Left lung (tissue), 10 donors: ENCODE measurements around the gene MYL12B. TPM values are rescaled to one million over a fixed set of nuclear protein-coding genes. Genes with fewer than 3 reads are reported as not detected.

Source experiments
- ATAC-seq: fragments of 200-7000 bp; cut with Tn5 transposase; one replicate; pipeline ENCODE4 v1.9.1; 2020; ENCODE audit warnings: moderate library complexity
- DNase-seq, 4 donors: peaks; one replicate each; pipeline ENCODE4 v3.0.0-alpha.2; 2013 to 2020
- H3K27ac ChIP-seq, 2 donors: fragments of 200-600 bp; sonication (generic) in 1 of 2; one replicate each; pipeline versions ENCODE4 v1.5.0 to v1.8.0; 2020 to 2021
- H3K27me3 ChIP-seq, 2 donors: fragments of 200-600 bp; sonication (generic) in 1 of 2; one replicate each; pipeline versions ENCODE4 v1.5.0 to v1.8.0; 2020 to 2021
- H3K36me3 ChIP-seq, 2 donors: fragments of 200-600 bp; sonication (generic) in 1 of 2; one replicate each; pipeline versions ENCODE4 v1.5.0 to v1.8.0; 2020 to 2021
- H3K4me1 ChIP-seq, 2 donors: fragments of 200-600 bp; one replicate each; pipeline ENCODE4 v1.8.0; 2021
- H3K4me3 ChIP-seq, 2 donors: fragments of 200-600 bp; sonication (generic) in 1 of 2; one replicate each; pipeline versions ENCODE4 v1.5.0 to v1.8.0; 2020 to 2021; ENCODE audit warnings: mild to moderate bottlenecking in 1 of 2
- H3K9me3 ChIP-seq, 2 donors: fragments of 200-600 bp; sonication (generic) in 1 of 2; one replicate each; pipeline versions ENCODE4 v1.5.0 to v1.8.0; 2020 to 2021
- intact Hi-C, 2 donors: fragments of 100-400 bp; cut with DNase I; formaldehyde crosslinking; loops; one replicate each; pipeline versions ENCODE4 v1.11.2 to v1.14.2; 2022
- polyA plus RNA-seq, 6 donors: library from polyadenylated mRNA; unstranded; fragments of 120-200 nt; gene quantifications; one replicate each; pipeline ENCODE4 v1.2.1, GENCODE V29; 2013; ENCODE audit not compliant: insufficient read length in 6 of 6
- total RNA-seq, 2 donors: library from RNA; stranded (reverse); fragmentation: NEBNext Ultra II Directional; extraction: Animal tissue kit (Norgen Biotek cat#: 25700); gene quantifications; one replicate each; pipeline ENCODE4 v1.2.1, GENCODE V29; 2021
- TF ChIP-seq, protein P1 (sequence below), 2 donors: fragments of 200-600 bp; sonication (generic) in 1 of 2; IDR thresholded peaks; one replicate each; pipeline versions ENCODE4 v1.5.0 to v1.8.0; 2021; ENCODE audit warnings: antibody characterized with exemption in 2 of 2
- donor health status: DM: no; HTN: yes; CAD: no.
- donor health status: DM: no; HTN: no; CAD: no.

The MYL12B gene
- total and polyA plus RNA-seq, 8 donors, result 377 to 473 (median 420) TPM

DNA sequence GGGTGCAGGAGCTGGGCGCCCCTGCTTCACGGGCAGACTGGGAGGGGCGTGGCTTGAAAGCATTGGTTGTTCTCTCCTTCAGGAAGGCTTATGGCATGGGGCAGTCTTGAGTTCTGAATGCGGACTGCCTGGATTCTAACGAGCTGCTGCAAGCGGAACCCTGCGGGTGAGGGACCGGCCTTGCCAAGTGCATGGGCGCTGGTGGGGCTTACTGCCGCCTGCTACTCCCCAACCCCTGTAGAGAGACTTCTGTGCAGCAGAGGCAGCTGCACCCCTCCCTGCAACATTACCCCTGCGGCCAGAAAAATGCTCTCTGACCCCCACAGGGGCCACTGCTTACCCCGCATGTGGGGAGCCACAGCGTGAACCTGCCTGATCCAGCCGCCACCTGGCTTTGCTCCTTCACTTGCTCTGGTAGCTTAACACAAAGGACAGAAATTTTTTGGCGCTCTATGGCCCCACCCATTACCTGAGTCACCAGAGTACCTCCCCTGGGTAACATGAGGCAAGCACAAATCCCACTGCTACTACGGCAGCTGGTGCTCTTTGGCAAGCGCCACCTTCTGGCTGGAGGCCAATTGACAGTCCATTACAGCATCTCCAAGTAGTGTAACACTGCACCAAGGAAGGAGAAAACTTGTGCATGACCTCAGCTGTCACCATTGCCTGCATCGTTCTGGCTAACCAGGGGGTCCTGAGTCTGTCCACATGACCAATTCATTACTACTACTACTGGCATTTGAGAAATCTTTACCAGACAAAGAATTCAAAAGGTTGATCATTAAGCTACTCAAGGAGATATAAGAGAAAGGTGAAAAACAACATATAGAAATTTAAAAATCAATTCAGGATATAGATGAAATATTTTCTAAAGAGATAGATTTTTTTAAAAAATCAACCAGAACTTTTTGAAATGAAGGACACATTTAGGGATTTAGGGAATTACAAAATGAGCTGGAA, 35.4 kb downstream of the MYL12B start:
- peak overlapping the region; percentile 49 to 61 for H3K4me3 ChIP-seq
- TF ChIP-seq, protein P1, sequence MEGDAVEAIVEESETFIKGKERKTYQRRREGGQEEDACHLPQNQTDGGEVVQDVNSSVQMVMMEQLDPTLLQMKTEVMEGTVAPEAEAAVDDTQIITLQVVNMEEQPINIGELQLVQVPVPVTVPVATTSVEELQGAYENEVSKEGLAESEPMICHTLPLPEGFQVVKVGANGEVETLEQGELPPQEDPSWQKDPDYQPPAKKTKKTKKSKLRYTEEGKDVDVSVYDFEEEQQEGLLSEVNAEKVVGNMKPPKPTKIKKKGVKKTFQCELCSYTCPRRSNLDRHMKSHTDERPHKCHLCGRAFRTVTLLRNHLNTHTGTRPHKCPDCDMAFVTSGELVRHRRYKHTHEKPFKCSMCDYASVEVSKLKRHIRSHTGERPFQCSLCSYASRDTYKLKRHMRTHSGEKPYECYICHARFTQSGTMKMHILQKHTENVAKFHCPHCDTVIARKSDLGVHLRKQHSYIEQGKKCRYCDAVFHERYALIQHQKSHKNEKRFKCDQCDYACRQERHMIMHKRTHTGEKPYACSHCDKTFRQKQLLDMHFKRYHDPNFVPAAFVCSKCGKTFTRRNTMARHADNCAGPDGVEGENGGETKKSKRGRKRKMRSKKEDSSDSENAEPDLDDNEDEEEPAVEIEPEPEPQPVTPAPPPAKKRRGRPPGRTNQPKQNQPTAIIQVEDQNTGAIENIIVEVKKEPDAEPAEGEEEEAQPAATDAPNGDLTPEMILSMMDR (IDR thresholded peaks at IDR 0.05), result peak; percentile 21 to 46
- peaks cover 0 to 7% of the 10 kb centered on the region in 2 donors for H3K4me1 ChIP-seq
- ATAC-seq, result peak; percentile 98
- H3K36me3 ChIP-seq, result no peaks in the 10 kb centered on the region
- H3K27me3 ChIP-seq, result peaks cover 0 to 8% of the 10 kb centered on the region in 2 donors
- H3K9me3 ChIP-seq, result no peaks in the 10 kb centered on the region
- DNase-seq, result peak; percentile 52 to 91 (median 88)
- peak overlapping the region; percentile 45 to 59 for H3K27ac ChIP-seq
- intact Hi-C loops, result no loop called here

- TF ChIP-seq, protein P1 (IDR thresholded peaks at IDR 0.05), result no peak
- H3K9me3 ChIP-seq, result no peaks in the 10 kb centered on the region
- H3K36me3 ChIP-seq, result no peaks in the 10 kb centered on the region
- DNase-seq (no peak), ATAC-seq (no peak)
- intact Hi-C loops, result no loop called here
- peaks cover 0 to 8% of the 10 kb centered on the region in 2 donors for H3K27me3 ChIP-seq
- no peaks in the 10 kb centered on the region for H3K4me1 ChIP-seq
- no peak overlapping the region for H3K27ac ChIP-seq
- no peak overlapping the region for H3K4me3 ChIP-seq
These were observed 42.9 kb downstream of the MYL12B start for GRCh38 chr18:3304832-3305231.

- Histone ChIP-seq H3K4me3 (no peak overlapping the region), H3K27me3 (peaks cover 0 to 5% of the 10 kb centered on the region in 2 donors), H3K27ac (no peak overlapping the region), H3K36me3 (no peaks in the 10 kb centered on the region), H3K9me3 (no peaks in the 10 kb centered on the region), H3K4me1 (no peaks in the 10 kb centered on the region)
- intact Hi-C loops, result no loop called here
- DNase-seq (no peak), ATAC-seq (peak; percentile 68)
- TF ChIP-seq, protein P1 (IDR thresholded peaks at IDR 0.05), result no peak
These were observed 43.4 kb downstream of the MYL12B start for GRCh38 chr18:3305354-3305762.

DNA sequence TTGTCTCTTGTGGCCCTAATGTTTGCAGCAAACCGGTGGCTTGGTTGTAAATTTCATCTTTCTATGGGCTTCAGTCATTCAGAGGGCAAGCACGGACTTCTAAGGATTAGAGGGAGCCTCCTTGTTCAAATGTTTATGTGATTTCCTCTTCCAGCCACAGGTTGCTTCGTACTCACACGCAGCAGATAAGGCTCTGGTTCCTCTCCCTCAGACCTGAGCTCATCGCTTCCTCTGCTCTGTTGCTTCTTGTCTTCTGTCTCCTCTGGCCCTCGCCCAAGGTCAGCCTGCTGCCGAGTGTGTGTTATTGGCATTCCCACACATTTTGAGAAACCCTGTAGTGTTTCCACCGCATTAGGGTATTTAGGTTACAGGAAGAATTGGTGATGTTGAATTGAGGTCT, 44.0 kb downstream of the MYL12B start:
- ATAC-seq, result no peak

GRCh38 chr18:3306391-3306790, 44.5 kb downstream of the MYL12B start:
- H3K4me1 ChIP-seq, result no peaks in the 10 kb centered on the region
- intact Hi-C loops, result no loop called here
- TF ChIP-seq, protein P1 (IDR thresholded peaks at IDR 0.05), result no peak
- H3K36me3 ChIP-seq, result no peaks in the 10 kb centered on the region
- ATAC-seq (no peak), DNase-seq (no peak)
- no peak overlapping the region for H3K27ac ChIP-seq
- H3K27me3 ChIP-seq, result no peaks in the 10 kb centered on the region
- no peaks in the 10 kb centered on the region for H3K9me3 ChIP-seq
- H3K4me3 ChIP-seq, result no peak overlapping the region

More for the DNA sequence above, 44.0 kb downstream of the MYL12B start:
- Histone ChIP-seq H3K9me3 (no peaks in the 10 kb centered on the region), H3K4me3 (no peak overlapping the region), H3K4me1 (no peaks in the 10 kb centered on the region), H3K27ac (no peak overlapping the region), H3K27me3 (no peaks in the 10 kb centered on the region), H3K36me3 (no peaks in the 10 kb centered on the region)
- TF ChIP-seq, protein P1 (IDR thresholded peaks at IDR 0.05), result no peak
- intact Hi-C loops, result no loop called here
- no peak for DNase-seq
